ENCODE data around the gene PPARGC1A. TPM values are rescaled to one million over a fixed set of nuclear protein-coding genes. Genes with fewer than 3 reads are reported as not detected.

PPARGC1A gene
- total and polyA plus RNA-seq, 2 experiments from 2014 or later, result 0.76 to 3.3 TPM

DNA sequence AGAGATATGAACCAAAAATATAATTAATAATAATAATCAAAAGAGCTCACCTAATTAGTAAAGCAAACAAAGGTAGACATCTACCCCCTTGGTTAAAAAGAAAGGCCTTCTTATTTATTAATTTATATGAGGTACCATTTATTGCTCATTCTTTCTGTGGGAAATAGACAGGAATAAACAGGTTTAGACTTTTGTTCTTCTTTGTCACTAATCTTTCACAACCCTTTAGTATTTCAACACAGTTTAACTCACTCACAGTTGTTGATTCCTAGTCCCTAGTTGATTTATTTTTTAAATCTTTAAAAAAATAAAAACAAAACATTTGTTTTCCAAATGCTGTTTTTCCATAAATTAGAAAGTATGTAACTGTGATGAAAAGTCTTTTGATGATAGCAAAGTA, 5.6 kb downstream of the PPARGC1A start:
- Histone ChIP-seq H3K4me2 (no peak overlapping the region), H3K27me3 (ENCODE audit: insufficient read depth) (no peaks in the 10 kb centered on the region), H2AFZ (no peak overlapping the region), H3K27ac (ENCODE audit: low read depth) (no peak overlapping the region), H3F3A (replicated peaks; ENCODE audit: low read depth) (no peaks in the 10 kb centered on the region), H3K36me3 (ENCODE audit: insufficient read depth) (no peaks in the 10 kb centered on the region), H3K79me2 (replicated peaks; ENCODE audit: insufficient read depth) (no peaks in the 10 kb centered on the region), H3K4me1 (ENCODE audit: insufficient read depth) (peaks cover 56% of the 10 kb centered on the region), H3K9me2 (ENCODE audit: insufficient read depth) (no peaks in the 10 kb centered on the region), H3K4me3 (no peak overlapping the region), H4K20me1 (replicated peaks; ENCODE audit: insufficient read depth) (no peaks in the 10 kb centered on the region)
- Mint-ChIP-seq H3K4me3 (no peak overlapping the region), H3K9me3 (no peaks in the 10 kb centered on the region), H3K4me1 (peaks cover 60% of the 10 kb centered on the region), H3K27me3 (ENCODE audit: insufficient read depth, low read depth, poor library complexity) (no peaks in the 10 kb centered on the region), H3K36me3 (ENCODE audit: low read depth) (no peaks in the 10 kb centered on the region), H3K27ac (no peak overlapping the region)
- TF ChIP-seq, protein P1, sequence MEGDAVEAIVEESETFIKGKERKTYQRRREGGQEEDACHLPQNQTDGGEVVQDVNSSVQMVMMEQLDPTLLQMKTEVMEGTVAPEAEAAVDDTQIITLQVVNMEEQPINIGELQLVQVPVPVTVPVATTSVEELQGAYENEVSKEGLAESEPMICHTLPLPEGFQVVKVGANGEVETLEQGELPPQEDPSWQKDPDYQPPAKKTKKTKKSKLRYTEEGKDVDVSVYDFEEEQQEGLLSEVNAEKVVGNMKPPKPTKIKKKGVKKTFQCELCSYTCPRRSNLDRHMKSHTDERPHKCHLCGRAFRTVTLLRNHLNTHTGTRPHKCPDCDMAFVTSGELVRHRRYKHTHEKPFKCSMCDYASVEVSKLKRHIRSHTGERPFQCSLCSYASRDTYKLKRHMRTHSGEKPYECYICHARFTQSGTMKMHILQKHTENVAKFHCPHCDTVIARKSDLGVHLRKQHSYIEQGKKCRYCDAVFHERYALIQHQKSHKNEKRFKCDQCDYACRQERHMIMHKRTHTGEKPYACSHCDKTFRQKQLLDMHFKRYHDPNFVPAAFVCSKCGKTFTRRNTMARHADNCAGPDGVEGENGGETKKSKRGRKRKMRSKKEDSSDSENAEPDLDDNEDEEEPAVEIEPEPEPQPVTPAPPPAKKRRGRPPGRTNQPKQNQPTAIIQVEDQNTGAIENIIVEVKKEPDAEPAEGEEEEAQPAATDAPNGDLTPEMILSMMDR (conservative IDR thresholded peaks at IDR 0.05; ENCODE audit: low read depth in 2 of 2), result no peak
- no peak for TF ChIP-seq JUNB (IDR thresholded peaks at IDR 0.05; ENCODE audit: unreplicated experiment)
- TF ChIP-seq ZNF114 (CRISPR knock-in tag; IDR thresholded peaks at IDR 0.05), result no peak
- TF ChIP-seq ZNF331 (CRISPR knock-in tag; IDR thresholded peaks at IDR 0.05; ENCODE audit: low read depth), result no peak
- TF ChIP-seq, protein P2, sequence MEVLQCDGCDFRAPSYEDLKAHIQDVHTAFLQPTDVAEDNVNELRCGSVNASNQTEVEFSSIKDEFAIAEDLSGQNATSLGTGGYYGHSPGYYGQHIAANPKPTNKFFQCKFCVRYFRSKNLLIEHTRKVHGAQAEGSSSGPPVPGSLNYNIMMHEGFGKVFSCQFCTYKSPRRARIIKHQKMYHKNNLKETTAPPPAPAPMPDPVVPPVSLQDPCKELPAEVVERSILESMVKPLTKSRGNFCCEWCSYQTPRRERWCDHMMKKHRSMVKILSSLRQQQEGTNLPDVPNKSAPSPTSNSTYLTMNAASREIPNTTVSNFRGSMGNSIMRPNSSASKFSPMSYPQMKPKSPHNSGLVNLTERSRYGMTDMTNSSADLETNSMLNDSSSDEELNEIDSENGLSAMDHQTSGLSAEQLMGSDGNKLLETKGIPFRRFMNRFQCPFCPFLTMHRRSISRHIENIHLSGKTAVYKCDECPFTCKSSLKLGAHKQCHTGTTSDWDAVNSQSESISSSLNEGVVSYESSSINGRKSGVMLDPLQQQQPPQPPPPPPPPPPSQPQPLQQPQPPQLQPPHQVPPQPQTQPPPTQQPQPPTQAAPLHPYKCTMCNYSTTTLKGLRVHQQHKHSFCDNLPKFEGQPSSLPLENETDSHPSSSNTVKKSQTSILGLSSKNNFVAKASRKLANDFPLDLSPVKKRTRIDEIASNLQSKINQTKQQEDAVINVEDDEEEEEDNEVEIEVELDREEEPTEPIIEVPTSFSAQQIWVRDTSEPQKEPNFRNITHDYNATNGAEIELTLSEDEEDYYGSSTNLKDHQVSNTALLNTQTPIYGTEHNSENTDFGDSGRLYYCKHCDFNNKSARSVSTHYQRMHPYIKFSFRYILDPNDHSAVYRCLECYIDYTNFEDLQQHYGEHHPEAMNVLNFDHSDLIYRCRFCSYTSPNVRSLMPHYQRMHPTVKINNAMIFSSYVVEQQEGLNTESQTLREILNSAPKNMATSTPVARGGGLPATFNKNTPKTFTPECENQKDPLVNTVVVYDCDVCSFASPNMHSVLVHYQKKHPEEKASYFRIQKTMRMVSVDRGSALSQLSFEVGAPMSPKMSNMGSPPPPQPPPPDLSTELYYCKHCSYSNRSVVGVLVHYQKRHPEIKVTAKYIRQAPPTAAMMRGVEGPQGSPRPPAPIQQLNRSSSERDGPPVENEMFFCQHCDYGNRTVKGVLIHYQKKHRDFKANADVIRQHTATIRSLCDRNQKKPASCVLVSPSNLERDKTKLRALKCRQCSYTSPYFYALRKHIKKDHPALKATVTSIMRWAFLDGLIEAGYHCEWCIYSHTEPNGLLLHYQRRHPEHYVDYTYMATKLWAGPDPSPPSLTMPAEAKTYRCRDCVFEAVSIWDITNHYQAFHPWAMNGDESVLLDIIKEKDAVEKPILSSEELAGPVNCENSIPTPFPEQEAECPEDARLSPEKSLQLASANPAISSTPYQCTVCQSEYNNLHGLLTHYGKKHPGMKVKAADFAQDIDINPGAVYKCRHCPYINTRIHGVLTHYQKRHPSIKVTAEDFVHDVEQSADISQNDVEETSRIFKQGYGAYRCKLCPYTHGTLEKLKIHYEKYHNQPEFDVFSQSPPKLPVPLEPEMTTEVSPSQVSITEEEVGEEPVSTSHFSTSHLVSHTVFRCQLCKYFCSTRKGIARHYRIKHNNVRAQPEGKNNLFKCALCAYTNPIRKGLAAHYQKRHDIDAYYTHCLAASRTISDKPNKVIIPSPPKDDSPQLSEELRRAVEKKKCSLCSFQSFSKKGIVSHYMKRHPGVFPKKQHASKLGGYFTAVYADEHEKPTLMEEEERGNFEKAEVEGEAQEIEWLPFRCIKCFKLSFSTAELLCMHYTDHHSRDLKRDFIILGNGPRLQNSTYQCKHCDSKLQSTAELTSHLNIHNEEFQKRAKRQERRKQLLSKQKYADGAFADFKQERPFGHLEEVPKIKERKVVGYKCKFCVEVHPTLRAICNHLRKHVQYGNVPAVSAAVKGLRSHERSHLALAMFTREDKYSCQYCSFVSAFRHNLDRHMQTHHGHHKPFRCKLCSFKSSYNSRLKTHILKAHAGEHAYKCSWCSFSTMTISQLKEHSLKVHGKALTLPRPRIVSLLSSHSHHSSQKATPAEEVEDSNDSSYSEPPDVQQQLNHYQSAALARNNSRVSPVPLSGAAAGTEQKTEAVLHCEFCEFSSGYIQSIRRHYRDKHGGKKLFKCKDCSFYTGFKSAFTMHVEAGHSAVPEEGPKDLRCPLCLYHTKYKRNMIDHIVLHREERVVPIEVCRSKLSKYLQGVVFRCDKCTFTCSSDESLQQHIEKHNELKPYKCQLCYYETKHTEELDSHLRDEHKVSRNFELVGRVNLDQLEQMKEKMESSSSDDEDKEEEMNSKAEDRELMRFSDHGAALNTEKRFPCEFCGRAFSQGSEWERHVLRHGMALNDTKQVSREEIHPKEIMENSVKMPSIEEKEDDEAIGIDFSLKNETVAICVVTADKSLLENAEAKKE (CRISPR knock-in tag; IDR thresholded peaks at IDR 0.05), result no peak
- TF ChIP-seq POLR2AphosphoS5 (IDR thresholded peaks at IDR 0.05; ENCODE audit: low read depth), result no peak
- TF ChIP-seq EZH2phosphoT487 (IDR thresholded peaks at IDR 0.05; ENCODE audit: unreplicated experiment), result no peak
- TF ChIP-seq, protein P3, sequence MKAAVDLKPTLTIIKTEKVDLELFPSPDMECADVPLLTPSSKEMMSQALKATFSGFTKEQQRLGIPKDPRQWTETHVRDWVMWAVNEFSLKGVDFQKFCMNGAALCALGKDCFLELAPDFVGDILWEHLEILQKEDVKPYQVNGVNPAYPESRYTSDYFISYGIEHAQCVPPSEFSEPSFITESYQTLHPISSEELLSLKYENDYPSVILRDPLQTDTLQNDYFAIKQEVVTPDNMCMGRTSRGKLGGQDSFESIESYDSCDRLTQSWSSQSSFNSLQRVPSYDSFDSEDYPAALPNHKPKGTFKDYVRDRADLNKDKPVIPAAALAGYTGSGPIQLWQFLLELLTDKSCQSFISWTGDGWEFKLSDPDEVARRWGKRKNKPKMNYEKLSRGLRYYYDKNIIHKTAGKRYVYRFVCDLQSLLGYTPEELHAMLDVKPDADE (IDR thresholded peaks at IDR 0.05), result no peak
- TF ChIP-seq, protein P4, sequence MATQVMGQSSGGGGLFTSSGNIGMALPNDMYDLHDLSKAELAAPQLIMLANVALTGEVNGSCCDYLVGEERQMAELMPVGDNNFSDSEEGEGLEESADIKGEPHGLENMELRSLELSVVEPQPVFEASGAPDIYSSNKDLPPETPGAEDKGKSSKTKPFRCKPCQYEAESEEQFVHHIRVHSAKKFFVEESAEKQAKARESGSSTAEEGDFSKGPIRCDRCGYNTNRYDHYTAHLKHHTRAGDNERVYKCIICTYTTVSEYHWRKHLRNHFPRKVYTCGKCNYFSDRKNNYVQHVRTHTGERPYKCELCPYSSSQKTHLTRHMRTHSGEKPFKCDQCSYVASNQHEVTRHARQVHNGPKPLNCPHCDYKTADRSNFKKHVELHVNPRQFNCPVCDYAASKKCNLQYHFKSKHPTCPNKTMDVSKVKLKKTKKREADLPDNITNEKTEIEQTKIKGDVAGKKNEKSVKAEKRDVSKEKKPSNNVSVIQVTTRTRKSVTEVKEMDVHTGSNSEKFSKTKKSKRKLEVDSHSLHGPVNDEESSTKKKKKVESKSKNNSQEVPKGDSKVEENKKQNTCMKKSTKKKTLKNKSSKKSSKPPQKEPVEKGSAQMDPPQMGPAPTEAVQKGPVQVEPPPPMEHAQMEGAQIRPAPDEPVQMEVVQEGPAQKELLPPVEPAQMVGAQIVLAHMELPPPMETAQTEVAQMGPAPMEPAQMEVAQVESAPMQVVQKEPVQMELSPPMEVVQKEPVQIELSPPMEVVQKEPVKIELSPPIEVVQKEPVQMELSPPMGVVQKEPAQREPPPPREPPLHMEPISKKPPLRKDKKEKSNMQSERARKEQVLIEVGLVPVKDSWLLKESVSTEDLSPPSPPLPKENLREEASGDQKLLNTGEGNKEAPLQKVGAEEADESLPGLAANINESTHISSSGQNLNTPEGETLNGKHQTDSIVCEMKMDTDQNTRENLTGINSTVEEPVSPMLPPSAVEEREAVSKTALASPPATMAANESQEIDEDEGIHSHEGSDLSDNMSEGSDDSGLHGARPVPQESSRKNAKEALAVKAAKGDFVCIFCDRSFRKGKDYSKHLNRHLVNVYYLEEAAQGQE (IDR thresholded peaks at IDR 0.05; ENCODE audit: unreplicated experiment), result no peak
- no peak for TF ChIP-seq CREB1 (CRISPR knock-in tag; IDR thresholded peaks at IDR 0.05; ENCODE audit: low read depth)
- TF ChIP-seq STAT1 (IDR thresholded peaks at IDR 0.05; ENCODE audit: unreplicated experiment), result no peak
- no peak for DNase-seq (ENCODE audit: low spot score)
- ATAC-seq, result no peak
